ENCODE measurements around the gene LTBP2. TPM values are rescaled to one million over a fixed set of nuclear protein-coding genes. Genes with fewer than 3 reads are reported as not detected.

LTBP2 gene
- total and polyA plus RNA-seq, 7 donors, result 0.46 to 71.2 (median 12.1) TPM

DNA sequence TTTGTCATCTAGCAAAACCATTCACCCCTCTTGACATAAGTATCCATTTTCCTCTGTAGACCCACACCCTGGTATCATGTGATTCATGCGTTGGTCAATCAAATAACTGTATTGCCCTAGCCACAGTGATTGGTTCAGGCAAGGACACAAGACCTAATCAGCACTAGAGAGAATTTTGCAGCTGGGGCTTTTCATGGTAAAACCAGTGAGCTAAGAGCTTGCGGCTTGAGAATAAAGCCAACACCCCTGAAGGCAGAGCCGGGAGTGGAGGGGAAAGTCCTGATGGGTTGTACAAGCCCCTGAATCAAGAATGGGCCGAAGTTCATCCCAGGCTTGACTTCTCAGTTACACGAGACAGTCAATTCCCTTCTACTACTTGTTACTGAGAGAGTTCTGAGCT, 33.2 kb upstream of the LTBP2 start:
- H3K27ac ChIP-seq, result no peak overlapping the region
- H3K4me3 ChIP-seq, result no peak overlapping the region
- intact Hi-C loops (cut with DNase I), result no loop called here
- 64 to 76% methylated on average over 5 of the region's 5 CpGs for WGBS, 2 donors
- H3K36me3 ChIP-seq, result no peaks in the 10 kb centered on the region
- no peaks in the 10 kb centered on the region for H3K4me1 ChIP-seq
- no peak for TF ChIP-seq POLR2AphosphoS5 (IDR thresholded peaks at IDR 0.05)
- no peak for TF ChIP-seq POLR2A (IDR thresholded peaks at IDR 0.05)
- no peak for TF ChIP-seq EP300 (IDR thresholded peaks at IDR 0.05)
- TF ChIP-seq, protein P1, sequence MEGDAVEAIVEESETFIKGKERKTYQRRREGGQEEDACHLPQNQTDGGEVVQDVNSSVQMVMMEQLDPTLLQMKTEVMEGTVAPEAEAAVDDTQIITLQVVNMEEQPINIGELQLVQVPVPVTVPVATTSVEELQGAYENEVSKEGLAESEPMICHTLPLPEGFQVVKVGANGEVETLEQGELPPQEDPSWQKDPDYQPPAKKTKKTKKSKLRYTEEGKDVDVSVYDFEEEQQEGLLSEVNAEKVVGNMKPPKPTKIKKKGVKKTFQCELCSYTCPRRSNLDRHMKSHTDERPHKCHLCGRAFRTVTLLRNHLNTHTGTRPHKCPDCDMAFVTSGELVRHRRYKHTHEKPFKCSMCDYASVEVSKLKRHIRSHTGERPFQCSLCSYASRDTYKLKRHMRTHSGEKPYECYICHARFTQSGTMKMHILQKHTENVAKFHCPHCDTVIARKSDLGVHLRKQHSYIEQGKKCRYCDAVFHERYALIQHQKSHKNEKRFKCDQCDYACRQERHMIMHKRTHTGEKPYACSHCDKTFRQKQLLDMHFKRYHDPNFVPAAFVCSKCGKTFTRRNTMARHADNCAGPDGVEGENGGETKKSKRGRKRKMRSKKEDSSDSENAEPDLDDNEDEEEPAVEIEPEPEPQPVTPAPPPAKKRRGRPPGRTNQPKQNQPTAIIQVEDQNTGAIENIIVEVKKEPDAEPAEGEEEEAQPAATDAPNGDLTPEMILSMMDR (IDR thresholded peaks at IDR 0.05), result no peak
- DNase-seq, result peak; percentile 38
- peaks cover 0 to 63% (median 15%) of the 10 kb centered on the region in 3 donors for H3K27me3 ChIP-seq
- no peaks in the 10 kb centered on the region for H3K9me3 ChIP-seq

DNA sequence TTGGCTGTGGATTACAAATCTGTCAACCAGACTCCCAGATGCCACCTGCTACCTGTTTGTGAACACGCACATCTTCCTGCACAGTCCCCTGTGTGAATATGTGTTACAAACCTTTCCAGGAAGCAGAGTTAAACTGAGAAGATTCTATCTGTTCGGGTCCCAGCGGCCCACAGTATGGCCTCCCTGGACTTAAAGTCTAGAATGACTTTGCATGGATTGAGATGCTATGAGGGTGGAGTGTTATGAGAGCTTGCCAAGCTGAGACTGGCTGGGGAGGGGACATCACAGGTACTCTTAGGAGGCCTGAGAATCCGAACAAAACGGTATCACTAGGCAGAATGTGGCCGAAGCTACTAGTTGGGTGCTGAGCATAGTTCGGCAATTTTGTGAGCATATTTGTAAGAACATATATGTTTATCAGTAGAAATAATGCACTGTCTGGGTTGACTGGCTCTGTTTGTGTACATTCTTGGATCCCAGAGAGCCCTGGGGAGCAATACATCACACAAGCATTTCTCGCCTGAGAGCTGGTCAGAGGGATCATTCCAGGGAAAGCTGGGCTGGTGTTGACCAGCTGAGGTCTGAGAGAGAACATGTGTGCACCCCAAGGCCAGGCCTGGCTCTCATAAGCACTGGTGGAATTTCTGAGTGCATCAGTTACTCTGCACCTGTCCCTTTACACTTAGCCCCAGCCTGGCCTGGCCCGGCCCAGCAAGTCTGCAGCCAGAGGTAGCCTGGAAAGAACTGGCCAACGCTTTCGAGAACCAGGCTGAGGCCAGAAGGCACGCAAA, 29.8 kb upstream of the LTBP2 start:
- DNase-seq, result no peak
- Histone ChIP-seq H3K36me3 (no peaks in the 10 kb centered on the region), H3K4me3 (no peak overlapping the region), H3K27ac (peak overlapping the region in 1 of 4 donors; percentile 15), H3K27me3 (peaks cover 0 to 58% (median 14%) of the 10 kb centered on the region in 3 donors), H3K9me3 (no peaks in the 10 kb centered on the region), H3K4me1 (peaks cover 0 to 2% (median 0%) of the 10 kb centered on the region in 4 donors)
- TF ChIP-seq POLR2A (IDR thresholded peaks at IDR 0.05), result no peak
- TF ChIP-seq POLR2AphosphoS5 (IDR thresholded peaks at IDR 0.05), result no peak
- TF ChIP-seq, protein P1 (IDR thresholded peaks at IDR 0.05), result no peak
- no peak for TF ChIP-seq EP300 (IDR thresholded peaks at IDR 0.05)
- intact Hi-C loops (cut with DNase I), result no loop called here
- 91 to 95% methylated on average over 12 of the region's 12 CpGs for WGBS, 2 donors

DNA sequence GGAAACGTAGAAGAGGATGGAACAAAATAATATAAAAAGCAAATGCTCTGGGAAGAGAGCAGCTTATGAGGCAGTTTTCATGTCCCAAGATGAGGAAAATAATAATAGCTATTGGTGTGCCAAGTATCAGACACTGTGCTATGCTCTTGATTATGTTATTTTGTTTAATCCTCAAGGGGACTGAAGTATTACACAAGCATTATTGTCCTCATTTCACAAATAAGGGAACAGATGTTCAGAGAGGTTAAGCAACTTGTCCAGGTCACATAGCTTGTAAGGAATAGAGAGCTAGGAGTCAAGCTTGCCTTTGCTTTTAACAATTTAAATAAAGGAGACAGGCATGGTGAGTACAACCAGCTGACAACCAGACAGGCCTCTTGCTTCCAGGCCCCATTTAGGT, 26.9 kb upstream of the LTBP2 start:
- Histone ChIP-seq H3K27ac (peak overlapping the region in 2 of 4 donors; percentile 27 to 46), H3K36me3 (no peaks in the 10 kb centered on the region), H3K9me3 (no peaks in the 10 kb centered on the region), H3K4me3 (no peak overlapping the region), H3K4me1 (peaks cover 0 to 2% (median 0%) of the 10 kb centered on the region in 4 donors), H3K27me3 (peaks cover 0 to 32% (median 5%) of the 10 kb centered on the region in 3 donors)
- 91 to 92% methylated on average over 1 of the region's 1 CpG for WGBS, 2 donors
- DNase-seq, result no peak
- intact Hi-C loops (cut with DNase I), result no loop called here
- TF ChIP-seq, protein P1 (IDR thresholded peaks at IDR 0.05), result no peak
- TF ChIP-seq POLR2AphosphoS5 (IDR thresholded peaks at IDR 0.05), result peak; percentile 31 to 70 (median 58)

DNA sequence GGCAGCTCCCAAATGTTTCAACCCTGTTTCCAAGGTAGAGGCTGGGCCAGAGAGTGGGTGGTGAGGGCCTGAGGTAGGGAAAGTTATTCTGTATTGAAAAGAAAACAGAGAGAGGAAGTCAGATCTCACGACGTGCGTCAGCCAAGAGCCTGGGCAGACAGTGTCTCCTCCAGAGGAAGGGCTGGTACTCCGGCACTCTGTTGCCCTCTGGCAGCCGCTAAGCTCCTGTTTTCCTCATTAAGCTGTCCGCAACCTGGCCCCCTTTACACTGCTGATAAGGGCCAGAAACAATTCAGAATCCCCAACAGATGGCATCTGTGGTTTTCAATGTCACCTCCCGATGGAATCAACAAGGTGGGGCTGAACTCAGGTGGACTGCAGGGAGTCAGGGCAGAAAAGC, 26.0 kb upstream of the LTBP2 start:
- intact Hi-C loops (cut with DNase I), result no loop called here
- WGBS, 2 donors, result 69% methylated on average over 7 of the region's 7 CpGs
- no peaks in the 10 kb centered on the region for H3K9me3 ChIP-seq
- TF ChIP-seq EP300 (IDR thresholded peaks at IDR 0.05) (no peak), POLR2AphosphoS5 (IDR thresholded peaks at IDR 0.05) (no peak), POLR2A (IDR thresholded peaks at IDR 0.05) (no peak)
- TF ChIP-seq, protein P1 (IDR thresholded peaks at IDR 0.05), result no peak
- peaks cover 0 to 23% (median 5%) of the 10 kb centered on the region in 3 donors for H3K27me3 ChIP-seq
- H3K36me3 ChIP-seq, result no peaks in the 10 kb centered on the region
- no peak overlapping the region for H3K27ac ChIP-seq
- peaks cover 0 to 2% (median 0%) of the 10 kb centered on the region in 4 donors for H3K4me1 ChIP-seq
- no peak for DNase-seq
- no peak overlapping the region for H3K4me3 ChIP-seq

Measured in sigmoid colon (tissue), 7 donors.